ENCODE data around the gene UBASH3A.

The UBASH3A gene

GRCh38 chr21:42471716-42472330, 68.1 kb downstream of the UBASH3A start:
- TF ChIP-seq TCF12 (IDR thresholded peaks at IDR 0.05; ENCODE audit: low read depth), result no peak
- TF ChIP-seq NFIC (IDR thresholded peaks at IDR 0.05), result no peak
- no peak for TF ChIP-seq YY1 (IDR thresholded peaks at IDR 0.05; ENCODE audit: low read depth)
- TF ChIP-seq REST (IDR thresholded peaks at IDR 0.05; ENCODE audit: low read depth), result no peak

- no peak for TF ChIP-seq USF1 (IDR thresholded peaks at IDR 0.05)
- no peak for TF ChIP-seq NFIC (IDR thresholded peaks at IDR 0.05)
- no peak for TF ChIP-seq TEAD4 (IDR thresholded peaks at IDR 0.05)
Observed at GRCh38 chr21:42472521-42472920, 68.8 kb downstream of the UBASH3A start.

GRCh38 chr21:42473498-42474042, 69.9 kb downstream of the UBASH3A start:
- TF ChIP-seq TCF12 (IDR thresholded peaks at IDR 0.05; ENCODE audit: low read depth), result no peak
- no peak for TF ChIP-seq ZBTB7A (IDR thresholded peaks at IDR 0.05; ENCODE audit: low read depth)
- TF ChIP-seq NFIC (IDR thresholded peaks at IDR 0.05), result no peak

GRCh38 chr21:42474043-42474831, 70.5 kb downstream of the UBASH3A start:
- TF ChIP-seq TEAD4 (IDR thresholded peaks at IDR 0.05) (peak; percentile 50; the same call in 1 of the 2 replicates), EP300 (IDR thresholded peaks at IDR 0.05; ENCODE audit: borderline replicate concordance) (no peak)

- no peak for TF ChIP-seq EP300 (IDR thresholded peaks at IDR 0.05; ENCODE audit: borderline replicate concordance)
- no peak for TF ChIP-seq FOXM1 (IDR thresholded peaks at IDR 0.05; ENCODE audit: borderline replicate concordance, low read depth)
- TF ChIP-seq TCF12 (IDR thresholded peaks at IDR 0.05; ENCODE audit: low read depth), result no peak
- TF ChIP-seq REST (IDR thresholded peaks at IDR 0.05; ENCODE audit: low read depth), result no peak
- TF ChIP-seq RAD21 (IDR thresholded peaks at IDR 0.05; ENCODE audit: low read depth), result no peak
- TF ChIP-seq ZBTB7A (IDR thresholded peaks at IDR 0.05; ENCODE audit: low read depth), result no peak
- TF ChIP-seq TAF1 (IDR thresholded peaks at IDR 0.05; ENCODE audit: low read depth), result no peak
- TF ChIP-seq TEAD4 (IDR thresholded peaks at IDR 0.05), result no peak
- no peak for TF ChIP-seq CREB1 (IDR thresholded peaks at IDR 0.05; ENCODE audit: low read depth)
- no peak for TF ChIP-seq EGR1 (IDR thresholded peaks at IDR 0.05)
- no peak for TF ChIP-seq MAX (IDR thresholded peaks at IDR 0.05)
Observed at GRCh38 chr21:42475036-42475435, 71.3 kb downstream of the UBASH3A start.

GRCh38 chr21:42475526-42476387, 72.1 kb downstream of the UBASH3A start:
- TF ChIP-seq CREB1 (IDR thresholded peaks at IDR 0.05; ENCODE audit: low read depth) (no peak), YY1 (IDR thresholded peaks at IDR 0.05; ENCODE audit: low read depth) (no peak), MAX (IDR thresholded peaks at IDR 0.05) (no peak), USF1 (IDR thresholded peaks at IDR 0.05) (no peak), CEBPB (IDR thresholded peaks at IDR 0.05) (no peak), EGR1 (IDR thresholded peaks at IDR 0.05) (no peak), EP300 (IDR thresholded peaks at IDR 0.05; ENCODE audit: borderline replicate concordance) (no peak), REST (IDR thresholded peaks at IDR 0.05; ENCODE audit: low read depth) (no peak), RAD21 (IDR thresholded peaks at IDR 0.05; ENCODE audit: low read depth) (no peak), TEAD4 (IDR thresholded peaks at IDR 0.05) (no peak), TAF1 (IDR thresholded peaks at IDR 0.05; ENCODE audit: low read depth) (no peak), TCF12 (IDR thresholded peaks at IDR 0.05; ENCODE audit: low read depth) (no peak), NFIC (IDR thresholded peaks at IDR 0.05) (no peak), FOXM1 (IDR thresholded peaks at IDR 0.05; ENCODE audit: borderline replicate concordance, low read depth) (no peak), ZBTB7A (IDR thresholded peaks at IDR 0.05; ENCODE audit: low read depth) (no peak)
